ENCODE measurements around the gene PRKD3. TPM values are rescaled to one million over a fixed set of nuclear protein-coding genes. Genes with fewer than 3 reads are reported as not detected.

PRKD3 gene
- total and polyA plus RNA-seq, 2 of the 13 experiments (the other 11 are each of a cell fraction or from before 2014, with no cell fraction given), result 11.6 to 38.4 TPM

- TF ChIP-seq ZSCAN20 (CRISPR knock-in tag; IDR thresholded peaks at IDR 0.05; ENCODE audit: borderline replicate concordance), result no peak
- no peak for TF ChIP-seq ZNF276 (CRISPR knock-in tag; IDR thresholded peaks at IDR 0.05; ENCODE audit: low read depth)
- 0 out of 2 replicates have a peak, but pooled peaks have one; percentile 9 for TF ChIP-seq ETV5 (CRISPR knock-in tag; IDR thresholded peaks at IDR 0.05; ENCODE audit: borderline replicate concordance)
- no peak for TF ChIP-seq FIP1L1 (IDR thresholded peaks at IDR 0.05; ENCODE audit: borderline replicate concordance, insufficient read depth, low read depth, low read length)
- no peak for TF ChIP-seq FOSL1 (CRISPR knock-in tag; IDR thresholded peaks at IDR 0.05; ENCODE audit: borderline replicate concordance)
- TF ChIP-seq, protein P1, sequence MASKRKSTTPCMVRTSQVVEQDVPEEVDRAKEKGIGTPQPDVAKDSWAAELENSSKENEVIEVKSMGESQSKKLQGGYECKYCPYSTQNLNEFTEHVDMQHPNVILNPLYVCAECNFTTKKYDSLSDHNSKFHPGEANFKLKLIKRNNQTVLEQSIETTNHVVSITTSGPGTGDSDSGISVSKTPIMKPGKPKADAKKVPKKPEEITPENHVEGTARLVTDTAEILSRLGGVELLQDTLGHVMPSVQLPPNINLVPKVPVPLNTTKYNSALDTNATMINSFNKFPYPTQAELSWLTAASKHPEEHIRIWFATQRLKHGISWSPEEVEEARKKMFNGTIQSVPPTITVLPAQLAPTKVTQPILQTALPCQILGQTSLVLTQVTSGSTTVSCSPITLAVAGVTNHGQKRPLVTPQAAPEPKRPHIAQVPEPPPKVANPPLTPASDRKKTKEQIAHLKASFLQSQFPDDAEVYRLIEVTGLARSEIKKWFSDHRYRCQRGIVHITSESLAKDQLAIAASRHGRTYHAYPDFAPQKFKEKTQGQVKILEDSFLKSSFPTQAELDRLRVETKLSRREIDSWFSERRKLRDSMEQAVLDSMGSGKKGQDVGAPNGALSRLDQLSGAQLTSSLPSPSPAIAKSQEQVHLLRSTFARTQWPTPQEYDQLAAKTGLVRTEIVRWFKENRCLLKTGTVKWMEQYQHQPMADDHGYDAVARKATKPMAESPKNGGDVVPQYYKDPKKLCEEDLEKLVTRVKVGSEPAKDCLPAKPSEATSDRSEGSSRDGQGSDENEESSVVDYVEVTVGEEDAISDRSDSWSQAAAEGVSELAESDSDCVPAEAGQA (IDR thresholded peaks at IDR 0.05; ENCODE audit: low read depth), result no peak
- TF ChIP-seq, protein P1 (CRISPR knock-in tag; IDR thresholded peaks at IDR 0.05; ENCODE audit: borderline replicate concordance), result no peak
- TF ChIP-seq RBFOX2 (IDR thresholded peaks at IDR 0.05; ENCODE audit: low read depth, low read length), result no peak
- TF ChIP-seq NBN (conservative IDR thresholded peaks at IDR 0.05), result no peak
- 0 out of 2 replicates have a peak, but pooled peaks have one; percentile 7 for TF ChIP-seq ZSCAN31 (CRISPR knock-in tag; IDR thresholded peaks at IDR 0.05; ENCODE audit: low read depth)
- TF ChIP-seq ZNF646 (CRISPR knock-in tag; IDR thresholded peaks at IDR 0.05), result no peak
- no peak for TF ChIP-seq GTF2F1 (IDR thresholded peaks at IDR 0.05; ENCODE audit: low read length)
- no peak for TF ChIP-seq SRSF1 (optimal IDR thresholded peaks at IDR 0.05; ENCODE audit: low read depth, low read length)
Observed at GRCh38 chr2:37344453-37345361, 20.1 kb upstream of the PRKD3 start, which contains the start of gene QPCT (continued).
